GM23248 (cell line): ENCODE results near the gene PRKCQ. TPM values are rescaled to one million over a fixed set of nuclear protein-coding genes. Genes with fewer than 3 reads are reported as not detected.

Experiments
- DNase-seq: peaks from one replicate; pipeline ENCODE4 v3.0.0-alpha.2; 2015
- H2AFZ ChIP-seq: fragments of 200-600 bp; sonication (generic); 2 replicates; pipeline ENCODE4 v1.6.1; 2016; ENCODE audit warnings: antibody characterized with exemption
- H3F3A ChIP-seq: fragments of 200-600 bp; sonication (generic); 2 replicates; pipeline ENCODE4 v1.6.1; 2016; ENCODE audit warnings: mild to moderate bottlenecking, antibody characterized with exemption, mixed run types; ENCODE audit not compliant: insufficient read depth
- H3K27ac ChIP-seq: fragments of 200-600 bp; sonication (generic); 2 replicates; pipeline ENCODE4 v1.5.1; 2016; ENCODE audit warnings: mild to moderate bottlenecking
- H3K27me3 ChIP-seq: fragments of 200-600 bp; sonication (generic); replicated peaks from 2 replicates; pipeline ENCODE4 v1.6.1; 2016; ENCODE audit warnings: mild to moderate bottlenecking; ENCODE audit not compliant: insufficient read depth
- H3K36me3 ChIP-seq: fragments of 200-600 bp; sonication (generic); 2 replicates; pipeline ENCODE4 v1.6.1; 2016; ENCODE audit warnings: low read depth, mild to moderate bottlenecking
- H3K4me1 ChIP-seq: fragments of 200-600 bp; sonication (generic); 2 replicates; pipeline ENCODE4 v1.6.1; 2016; ENCODE audit warnings: mild to moderate bottlenecking; ENCODE audit not compliant: insufficient read depth
- H3K4me2 ChIP-seq: fragments of 200-600 bp; sonication (generic); one replicate; pipeline ENCODE4 v1.6.1; 2016; ENCODE audit warnings: mild to moderate bottlenecking; ENCODE audit not compliant: unreplicated experiment
- H3K4me3 ChIP-seq: fragments of 200-600 bp; sonication (generic); 2 replicates; pipeline ENCODE4 v1.5.1; 2016; ENCODE audit warnings: mild to moderate bottlenecking
- H3K79me2 ChIP-seq: fragments of 200-600 bp; sonication (generic); 2 replicates; pipeline ENCODE4 v1.6.1; 2016; ENCODE audit warnings: mild to moderate bottlenecking; ENCODE audit not compliant: insufficient read depth
- H3K9ac ChIP-seq: fragments of 200-600 bp; sonication (generic); 2 replicates; pipeline ENCODE4 v1.6.1; 2016; ENCODE audit warnings: mild to moderate bottlenecking
- H3K9me2 ChIP-seq: fragments of 200-600 bp; sonication (generic); 2 replicates; pipeline ENCODE4 v1.6.1; 2016; ENCODE audit warnings: mixed run types, mild to moderate bottlenecking, moderate library complexity; ENCODE audit not compliant: insufficient read depth
- H3K9me3 ChIP-seq: fragments of 200-600 bp; sonication (generic); one replicate; pipeline ENCODE4 v1.6.1; 2017; ENCODE audit warnings: low read depth
- H4K20me1 ChIP-seq: fragments of 200-600 bp; sonication (generic); 2 replicates; pipeline ENCODE4 v1.6.0; 2016; ENCODE audit not compliant: insufficient read depth
- EZH2 ChIP-seq: fragments of 200-600 bp; sonication (generic); IDR thresholded peaks from 2 replicates; pipeline ENCODE4 v1.6.1; 2018; ENCODE audit warnings: antibody characterized with exemption, mild to moderate bottlenecking; ENCODE audit not compliant: insufficient read depth, poor library complexity, severe bottlenecking
- EZH2phosphoT487 ChIP-seq: fragments of 200-600 bp; sonication (generic); IDR thresholded peaks from 2 replicates; pipeline ENCODE4 v1.6.1; 2018; ENCODE audit warnings: antibody characterized with exemption, moderate library complexity, mild to moderate bottlenecking, low read depth; ENCODE audit not compliant: insufficient read depth
- WGBS, 2 experiments: methylation state at CpG; one replicate each; pipeline ENCODE4 v1.1.6; 2015 to 2017; ENCODE audit warnings: low lambda C conversion rate in 2 of 2, low coverage in 1 of 2; ENCODE audit errors: missing lambda C conversion rate in 2 of 2; 5-methylcytosine and 5-hydroxymethylcytosine counted together
- in situ Hi-C: fragments of 300-500 bp; cut with MboI; formaldehyde crosslinking; loops from 2 replicates; pipeline ENCODE4 v1.15.0; 2020
- polyA plus RNA-seq: library from polyadenylated mRNA; unstranded; fragments of >200 nt; fragmentation: Nextera tagmentation; extraction: Ambion mirVana; gene quantifications from 2 replicates; pipeline ENCODE4 v1.2.1, GENCODE V29; 2016
- total RNA-seq: library from RNA; depleted of rRNA; stranded (reverse); fragments of >200 nt; shearing (Covaris generic); gene quantifications from 2 replicates; pipeline ENCODE4 v1.2.3, GENCODE V29; 2014

PRKCQ gene
- total and polyA plus RNA-seq, 2 experiments from 2014 or later = not detected

DNA sequence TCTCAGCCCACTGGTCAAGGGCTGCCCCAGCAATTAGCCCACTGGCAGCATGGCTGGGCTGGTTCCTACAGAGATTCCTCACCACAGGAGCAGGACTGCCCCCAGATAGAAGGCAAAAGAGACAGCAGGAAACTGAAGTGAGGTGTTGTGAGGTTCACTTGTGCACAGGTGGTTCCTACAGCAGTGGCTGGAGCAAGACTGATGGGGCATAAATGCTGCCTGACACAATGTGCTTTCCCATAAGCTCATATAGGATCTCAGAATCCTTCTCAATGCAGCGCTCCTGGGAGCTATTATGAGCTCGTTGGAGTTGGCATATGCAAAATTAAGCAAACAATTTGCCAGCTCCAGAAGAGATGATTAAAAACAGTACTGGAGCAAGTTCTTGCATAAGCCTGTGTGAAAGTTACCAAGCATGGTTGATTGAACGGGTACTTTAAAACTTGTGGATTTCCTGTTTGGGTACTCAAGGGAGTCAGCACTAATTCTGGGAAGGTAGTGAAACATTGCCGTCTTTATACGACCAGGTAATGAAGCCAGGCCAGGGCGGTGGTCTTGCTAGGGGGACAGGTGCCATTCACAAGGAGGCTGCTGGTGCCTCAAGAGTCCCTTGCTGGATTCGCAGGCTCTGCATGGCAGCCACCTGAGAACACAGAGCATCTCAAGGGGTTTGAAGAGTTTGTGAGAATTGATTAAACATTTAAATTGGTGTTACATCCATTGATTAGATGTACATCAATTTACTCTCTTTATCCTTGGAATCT lies 20.3 kb upstream of the PRKCQ start:
- Histone ChIP-seq H3K4me1 (no peaks in the 10 kb centered on the region), H3K9ac (no peak overlapping the region), H3K9me3 (no peaks in the 10 kb centered on the region), H3F3A (no peaks in the 10 kb centered on the region), H3K4me3 (no peak overlapping the region), H3K27ac (no peak overlapping the region), H3K36me3 (no peaks in the 10 kb centered on the region), H3K4me2 (no peak overlapping the region), H4K20me1 (no peaks in the 10 kb centered on the region), H3K9me2 (no peaks in the 10 kb centered on the region), H3K79me2 (no peaks in the 10 kb centered on the region), H2AFZ (no peak overlapping the region), H3K27me3 (peaks cover 21% of the 10 kb centered on the region)
- in situ Hi-C loops = no loop called here
- TF ChIP-seq EZH2 = no peak
- no peak for DNase-seq
- 23 to 30% methylated on average over 7 of the region's 7 CpGs for WGBS, 2 experiments

DNA sequence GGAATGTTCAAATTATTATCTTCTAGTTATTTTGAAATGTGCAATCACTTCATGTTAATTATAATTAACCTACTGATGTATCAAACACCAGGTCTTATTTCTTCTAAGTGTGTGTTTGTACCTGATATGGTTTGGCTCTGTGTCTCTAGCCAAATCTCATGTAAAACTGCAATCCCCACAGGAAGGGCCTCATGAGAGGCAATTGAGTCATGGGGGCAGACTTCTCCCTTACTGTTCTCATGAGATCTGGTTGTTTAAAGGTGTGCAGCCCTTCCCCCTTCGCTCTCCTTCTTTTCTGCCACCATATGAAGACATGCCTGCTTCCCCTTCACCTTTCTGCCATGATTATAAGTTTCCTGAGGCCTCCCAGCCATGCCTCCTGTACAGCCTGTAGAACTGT lies 18.6 kb upstream of the PRKCQ start:
- Histone ChIP-seq H3K27me3 (peaks cover 18% of the 10 kb centered on the region), H3K9ac (no peak overlapping the region), H3K9me2 (no peaks in the 10 kb centered on the region), H3K4me1 (no peaks in the 10 kb centered on the region), H3F3A (no peaks in the 10 kb centered on the region), H3K9me3 (no peaks in the 10 kb centered on the region), H2AFZ (no peak overlapping the region), H4K20me1 (no peaks in the 10 kb centered on the region), H3K36me3 (no peaks in the 10 kb centered on the region), H3K4me3 (no peak overlapping the region), H3K79me2 (no peaks in the 10 kb centered on the region), H3K27ac (no peak overlapping the region), H3K4me2 (no peak overlapping the region)
- 8 to 9% methylated on average over 1 of the region's 1 CpG for WGBS, 2 experiments
- no peak for TF ChIP-seq EZH2
- TF ChIP-seq EZH2phosphoT487 = no peak
- DNase-seq = no peak
- in situ Hi-C loops = no loop called here

DNA sequence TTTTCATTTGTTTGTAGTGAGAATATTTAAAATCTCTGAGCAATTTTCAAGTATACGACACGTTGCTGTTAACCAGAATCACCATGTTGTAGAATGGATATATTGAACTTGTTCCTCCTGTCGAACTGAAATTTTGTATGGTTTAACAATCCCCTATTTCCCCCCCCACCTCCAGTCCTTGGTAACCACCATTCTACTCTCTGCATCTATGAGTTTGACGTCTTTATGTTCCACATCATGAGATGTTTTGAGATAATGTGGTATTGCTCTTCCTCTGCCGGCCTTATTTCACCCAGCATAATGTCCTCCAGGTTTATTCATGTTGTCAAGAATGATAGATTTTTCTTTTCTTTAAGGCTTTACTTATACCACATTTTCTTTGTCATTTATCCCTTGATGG lies 17.4 kb upstream of the PRKCQ start:
- H3K9me3 ChIP-seq = no peaks in the 10 kb centered on the region
- TF ChIP-seq EZH2phosphoT487 = no peak
- no peak for TF ChIP-seq EZH2
- H3K36me3 ChIP-seq = no peaks in the 10 kb centered on the region
- in situ Hi-C loops = no loop called here
- no peak overlapping the region for H3K4me2 ChIP-seq
- 25 to 33% methylated on average over 5 of the region's 5 CpGs for WGBS, 2 experiments
- no peaks in the 10 kb centered on the region for H4K20me1 ChIP-seq
- H2AFZ ChIP-seq = no peak overlapping the region
- peaks cover 6% of the 10 kb centered on the region for H3K27me3 ChIP-seq
- no peak overlapping the region for H3K27ac ChIP-seq
- H3F3A ChIP-seq = no peaks in the 10 kb centered on the region
- H3K4me3 ChIP-seq = no peak overlapping the region
- no peak overlapping the region for H3K9ac ChIP-seq
- no peaks in the 10 kb centered on the region for H3K9me2 ChIP-seq
- H3K4me1 ChIP-seq = no peaks in the 10 kb centered on the region
- H3K79me2 ChIP-seq = no peaks in the 10 kb centered on the region
- DNase-seq = no peak

DNA sequence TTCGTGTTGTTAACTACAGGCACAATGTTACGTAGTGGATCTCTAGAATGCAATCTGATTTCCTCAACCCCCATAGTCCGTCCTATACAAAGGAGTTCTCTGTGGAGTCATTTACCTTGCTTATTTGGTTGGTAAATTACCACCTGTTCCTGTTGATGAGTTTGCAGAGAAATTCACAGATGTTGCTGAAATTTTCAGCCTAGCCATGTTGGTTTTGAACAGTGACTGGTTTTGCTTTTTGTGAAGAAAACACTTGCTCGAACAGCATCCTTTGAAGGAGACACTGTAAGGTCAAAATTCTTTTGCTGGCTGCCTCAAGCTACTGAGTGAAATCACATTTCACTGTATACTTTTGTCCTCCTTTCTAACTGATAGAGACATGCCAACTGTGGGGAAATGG lies 15.4 kb upstream of the PRKCQ start:
- H4K20me1 ChIP-seq = no peaks in the 10 kb centered on the region
- 29 to 42% methylated on average over 4 of the region's 4 CpGs for whole genome bisulfite sequencing, 2 experiments
- no peaks in the 10 kb centered on the region for H3K79me2 ChIP-seq
- in situ Hi-C loops = no loop called here
- no peak overlapping the region for H2AFZ ChIP-seq
- H3K4me3 ChIP-seq = no peak overlapping the region
- H3K9ac ChIP-seq = no peak overlapping the region
- H3K36me3 ChIP-seq = no peaks in the 10 kb centered on the region
- H3K9me2 ChIP-seq = no peaks in the 10 kb centered on the region
- no peaks in the 10 kb centered on the region for H3F3A ChIP-seq
- no peak overlapping the region for H3K4me2 ChIP-seq
- no peaks in the 10 kb centered on the region for H3K9me3 ChIP-seq
- H3K27ac ChIP-seq = no peak overlapping the region
- TF ChIP-seq EZH2 = no peak
- TF ChIP-seq EZH2phosphoT487 = no peak
- H3K4me1 ChIP-seq = no peaks in the 10 kb centered on the region
- peaks cover 5% of the 10 kb centered on the region; the same call in 1 of the 2 replicates for H3K27me3 ChIP-seq
- DNase-seq = no peak

DNA sequence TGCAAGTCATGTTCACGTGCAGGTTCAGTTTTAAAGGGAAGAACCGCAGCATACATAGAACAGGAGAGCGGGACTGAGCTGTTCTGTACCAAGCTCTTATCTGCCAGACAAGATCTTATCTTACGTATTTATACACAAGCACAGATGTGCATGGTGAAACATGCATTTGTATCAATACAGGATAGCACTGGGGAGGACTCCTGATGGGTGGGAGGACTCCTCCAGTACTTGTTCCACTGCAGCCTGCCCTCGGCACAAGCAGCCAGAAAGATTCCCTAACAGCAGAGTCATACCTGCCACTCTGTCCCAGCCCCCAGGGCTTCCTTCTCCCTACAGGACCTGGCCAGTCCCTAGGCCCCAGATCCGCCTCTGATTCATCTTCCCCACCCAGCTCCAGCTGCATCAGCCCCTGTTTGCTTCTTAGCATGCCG lies 13.2 kb upstream of the PRKCQ start:
- no peak for DNase-seq
- H3K4me1 ChIP-seq = no peaks in the 10 kb centered on the region
- H3K9me3 ChIP-seq = no peaks in the 10 kb centered on the region
- in situ Hi-C loops = no loop called here
- no peaks in the 10 kb centered on the region for H3K79me2 ChIP-seq
- H3K9ac ChIP-seq = no peak overlapping the region
- no peak for TF ChIP-seq EZH2
- TF ChIP-seq EZH2phosphoT487 = no peak
- H2AFZ ChIP-seq = no peak overlapping the region
- H3K4me2 ChIP-seq = no peak overlapping the region
- no peaks in the 10 kb centered on the region for H4K20me1 ChIP-seq
- no peaks in the 10 kb centered on the region for H3F3A ChIP-seq
- 25 to 41% methylated on average over 7 of the region's 7 CpGs for WGBS, 2 experiments
- H3K27ac ChIP-seq = no peak overlapping the region
- no peak overlapping the region for H3K4me3 ChIP-seq
- no peaks in the 10 kb centered on the region for H3K9me2 ChIP-seq
- 0 out of 2 replicates have a peak, but pooled peaks cover 8% of the 10 kb centered on the region for H3K27me3 ChIP-seq
- no peaks in the 10 kb centered on the region for H3K36me3 ChIP-seq
